Loucy (cell line): ENCODE results near the gene ARHGAP26.

ENCODE experiments used
- EZH2phosphoT487 ChIP-seq: fragments of 200-600 bp; IDR thresholded peaks from 2 replicates; pipeline ENCODE4 v1.6.1; 2018; ENCODE audit warnings: antibody characterized with exemption, mild to moderate bottlenecking, moderate library complexity, borderline replicate concordance
- TF ChIP-seq, protein P1 (sequence below): fragments of 200-600 bp; sonication (generic); conservative IDR thresholded peaks from 2 replicates; pipeline ENCODE4 v1.5.1; 2014; ENCODE audit warnings: mild to moderate bottlenecking, antibody characterized with exemption, low read length

DNA sequence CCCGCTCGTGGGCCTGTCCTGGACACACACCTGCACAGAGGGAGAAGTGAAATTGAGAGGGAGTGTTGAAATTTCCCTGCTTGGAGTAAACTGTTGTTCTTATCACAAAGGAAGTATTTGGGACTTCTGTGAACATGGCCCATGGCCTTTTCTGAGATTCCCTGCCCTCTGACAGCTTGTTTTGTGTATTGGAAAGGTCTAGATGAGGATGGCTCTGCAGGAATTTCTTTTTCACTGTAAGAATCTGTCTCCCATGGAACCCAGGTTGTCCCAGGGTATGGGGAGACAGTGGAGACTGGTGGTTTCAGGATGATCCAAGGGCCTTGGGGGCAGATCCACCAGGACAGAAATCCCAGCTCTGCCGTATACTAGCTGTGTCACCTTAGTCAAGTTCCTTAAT, 121.8 kb downstream of the ARHGAP26 start:
- TF ChIP-seq, protein P1, sequence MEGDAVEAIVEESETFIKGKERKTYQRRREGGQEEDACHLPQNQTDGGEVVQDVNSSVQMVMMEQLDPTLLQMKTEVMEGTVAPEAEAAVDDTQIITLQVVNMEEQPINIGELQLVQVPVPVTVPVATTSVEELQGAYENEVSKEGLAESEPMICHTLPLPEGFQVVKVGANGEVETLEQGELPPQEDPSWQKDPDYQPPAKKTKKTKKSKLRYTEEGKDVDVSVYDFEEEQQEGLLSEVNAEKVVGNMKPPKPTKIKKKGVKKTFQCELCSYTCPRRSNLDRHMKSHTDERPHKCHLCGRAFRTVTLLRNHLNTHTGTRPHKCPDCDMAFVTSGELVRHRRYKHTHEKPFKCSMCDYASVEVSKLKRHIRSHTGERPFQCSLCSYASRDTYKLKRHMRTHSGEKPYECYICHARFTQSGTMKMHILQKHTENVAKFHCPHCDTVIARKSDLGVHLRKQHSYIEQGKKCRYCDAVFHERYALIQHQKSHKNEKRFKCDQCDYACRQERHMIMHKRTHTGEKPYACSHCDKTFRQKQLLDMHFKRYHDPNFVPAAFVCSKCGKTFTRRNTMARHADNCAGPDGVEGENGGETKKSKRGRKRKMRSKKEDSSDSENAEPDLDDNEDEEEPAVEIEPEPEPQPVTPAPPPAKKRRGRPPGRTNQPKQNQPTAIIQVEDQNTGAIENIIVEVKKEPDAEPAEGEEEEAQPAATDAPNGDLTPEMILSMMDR = no peak
- no peak for TF ChIP-seq EZH2phosphoT487
